Measurements from ENCODE around the gene OSBPL2.

Gene OSBPL2

DNA sequence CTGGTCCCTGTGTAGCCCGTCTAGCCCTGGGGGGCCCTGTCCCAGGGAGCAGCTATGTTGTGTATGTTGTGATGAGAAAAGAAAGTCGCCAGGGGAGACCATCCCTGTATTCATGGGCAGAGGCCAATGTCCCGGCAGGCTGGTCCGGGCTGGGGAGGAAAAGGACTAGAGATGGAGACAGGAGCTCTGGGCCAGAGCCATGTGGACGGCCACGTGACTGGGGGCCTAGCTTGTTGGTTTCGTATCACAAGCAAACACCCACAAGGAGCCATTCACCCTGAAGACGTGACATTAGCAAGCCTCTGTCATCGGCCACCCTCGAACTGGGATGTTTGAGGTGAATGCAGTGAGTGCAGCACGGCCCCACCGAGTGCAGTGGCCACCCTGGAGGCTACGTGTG, 15.3 kb upstream of the OSBPL2 start:
- DNase-seq: no peak

DNA sequence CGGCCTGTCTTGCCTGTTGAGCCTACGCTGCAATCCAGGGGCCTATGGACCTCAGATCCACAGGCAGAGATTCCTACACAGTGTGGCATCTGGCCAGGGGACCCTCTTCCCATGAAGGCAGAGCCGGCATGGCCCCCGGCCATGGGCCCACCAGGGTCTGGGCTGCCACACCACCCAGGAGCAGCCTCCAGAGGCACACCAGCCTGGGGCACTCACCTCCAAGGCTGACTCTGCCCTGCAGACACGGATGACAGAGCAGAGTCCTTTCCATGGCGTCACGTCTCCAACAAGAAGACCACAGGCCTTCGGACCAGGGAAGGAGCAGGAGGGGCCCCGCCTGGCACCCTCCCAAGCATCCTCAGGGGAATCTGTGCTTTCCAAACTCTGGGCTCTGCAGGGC, 14.8 kb upstream of the OSBPL2 start:
- no peak for DNase-seq

GRCh38 chr20:62224113-62224855, 14.0 kb upstream of the OSBPL2 start:
- no peak for DNase-seq

- no peak for DNase-seq
Observed at GRCh38 chr20:62225026-62225425, 13.3 kb upstream of the OSBPL2 start.

DNA sequence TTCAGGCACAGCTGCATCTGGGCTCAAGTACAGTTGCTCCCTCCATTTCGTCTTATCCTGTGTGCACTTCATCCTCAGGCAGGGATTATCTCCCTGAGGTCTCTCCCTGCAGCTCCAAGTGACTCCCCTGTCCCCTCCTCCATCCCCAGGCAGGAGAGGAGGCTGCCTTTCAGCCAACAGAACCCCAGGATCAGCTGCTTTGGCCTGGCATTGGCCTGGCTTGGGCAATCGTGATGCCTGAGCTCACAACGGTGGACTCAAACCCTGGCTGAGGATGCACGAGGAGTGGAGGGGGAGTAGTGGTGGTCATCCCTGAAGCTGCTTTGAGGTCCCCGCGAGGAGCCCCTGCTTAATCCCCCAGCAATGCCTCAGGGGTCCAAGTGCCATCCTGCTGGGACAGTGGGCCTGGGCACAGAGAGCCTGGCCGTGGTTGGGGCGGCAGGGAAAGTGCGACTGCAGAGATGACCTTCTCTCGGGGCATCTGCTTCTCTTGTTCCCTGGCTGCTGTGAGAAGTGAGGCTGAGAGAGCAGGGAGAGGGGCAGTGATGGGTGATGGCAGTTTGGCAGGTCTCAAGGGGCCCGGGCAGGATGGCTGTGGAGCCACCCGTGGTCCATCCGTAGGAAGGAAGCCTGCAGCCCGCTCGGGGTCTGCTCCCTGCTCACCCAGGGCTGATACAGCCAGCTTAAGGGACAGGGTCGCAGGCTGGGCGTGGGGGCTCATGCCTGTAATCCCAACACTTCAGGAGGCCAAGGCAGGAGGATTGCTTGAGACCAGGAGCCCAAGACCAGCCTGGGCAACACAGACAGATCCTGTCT, 12.3 kb upstream of the OSBPL2 start:
- no peak for DNase-seq

DNA sequence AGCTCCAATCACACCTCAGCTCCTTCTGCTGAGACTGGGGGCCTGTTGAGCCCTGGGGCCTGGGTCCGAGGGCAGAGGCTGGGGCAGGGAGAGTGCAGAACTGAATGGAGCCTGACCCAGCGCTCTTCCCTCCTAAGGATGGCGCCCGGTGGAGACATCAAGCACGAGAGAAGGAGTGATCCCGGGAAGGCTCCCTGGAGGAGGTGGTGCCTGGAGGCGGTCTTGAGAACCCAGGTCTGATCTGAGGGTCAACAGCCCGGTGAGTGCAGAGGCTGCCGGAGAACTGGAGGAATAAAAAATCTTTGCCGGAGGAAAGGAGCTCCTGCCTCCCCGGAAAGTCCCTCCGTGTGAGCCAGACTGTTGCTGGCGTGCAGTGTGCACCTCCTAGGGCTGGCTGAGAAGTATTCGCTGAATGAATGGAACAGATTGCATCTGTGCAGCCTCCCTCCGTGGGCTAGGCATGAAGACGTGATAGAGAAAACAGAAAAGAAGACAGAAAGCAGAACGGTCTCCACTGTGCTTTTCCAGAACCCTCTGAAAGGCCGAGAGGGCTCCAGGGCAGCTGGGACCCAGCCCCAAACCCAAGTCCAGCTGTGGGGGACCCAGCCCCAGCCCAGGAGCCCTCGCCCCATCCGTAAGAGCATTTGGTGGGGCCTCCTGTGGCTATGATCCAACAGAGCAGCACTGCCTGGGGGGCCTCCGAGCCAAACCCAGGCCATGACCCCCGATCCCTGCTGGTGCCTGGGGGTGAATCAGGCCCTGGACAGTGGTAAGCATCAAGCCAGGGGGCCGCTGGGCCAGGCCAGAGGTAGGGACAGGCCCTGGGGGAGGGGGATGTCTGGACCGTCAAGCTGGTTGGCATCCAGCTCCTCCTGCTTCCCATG, 11.4 kb upstream of the OSBPL2 start:
- no peak for DNase-seq

DNA sequence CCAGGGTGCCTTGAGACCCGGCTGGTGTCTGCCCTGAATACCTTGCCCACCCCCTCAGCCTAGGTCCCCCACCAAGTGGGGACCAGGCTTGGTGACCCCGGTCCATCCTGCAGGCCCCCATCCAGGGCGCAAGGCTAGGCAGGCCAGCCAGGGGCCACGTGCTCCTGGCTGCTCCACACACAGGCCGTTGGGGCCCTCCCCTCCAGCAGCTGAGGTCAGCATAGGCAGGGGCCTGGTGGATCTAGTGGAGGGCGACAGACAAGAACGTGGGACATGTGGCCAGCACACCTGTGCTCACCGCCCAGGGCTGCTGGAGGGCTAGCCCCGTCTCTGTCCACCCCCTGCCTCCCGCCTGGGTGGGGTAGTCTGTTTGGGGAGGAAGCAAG, 10.7 kb upstream of the OSBPL2 start:
- DNase-seq: no peak

- no peak for DNase-seq
Observed at GRCh38 chr20:62227977-62228958, 10.1 kb upstream of the OSBPL2 start.

DNA sequence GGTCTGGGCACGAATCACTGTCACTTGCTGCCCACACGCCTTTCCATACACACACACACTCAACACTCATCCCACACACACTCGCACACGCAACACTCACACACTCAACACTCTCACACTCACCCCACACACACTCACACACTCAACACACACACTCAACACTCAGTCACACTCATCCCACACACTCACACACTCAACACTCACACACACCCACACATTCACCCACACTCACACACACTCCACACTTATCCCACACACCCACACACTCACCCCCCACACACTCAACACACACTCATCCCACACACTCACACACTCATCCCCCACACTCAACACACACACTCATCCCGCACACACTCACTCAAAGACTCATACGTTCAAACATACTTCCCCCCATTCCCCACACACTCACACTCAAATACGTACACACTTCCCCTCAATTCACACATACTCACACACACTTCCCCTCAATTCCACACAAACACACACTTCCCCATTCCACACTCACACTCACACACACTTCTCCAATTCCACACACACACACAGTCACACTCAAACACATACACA, 9.3 kb upstream of the OSBPL2 start:
- DNase-seq: no peak

DNA sequence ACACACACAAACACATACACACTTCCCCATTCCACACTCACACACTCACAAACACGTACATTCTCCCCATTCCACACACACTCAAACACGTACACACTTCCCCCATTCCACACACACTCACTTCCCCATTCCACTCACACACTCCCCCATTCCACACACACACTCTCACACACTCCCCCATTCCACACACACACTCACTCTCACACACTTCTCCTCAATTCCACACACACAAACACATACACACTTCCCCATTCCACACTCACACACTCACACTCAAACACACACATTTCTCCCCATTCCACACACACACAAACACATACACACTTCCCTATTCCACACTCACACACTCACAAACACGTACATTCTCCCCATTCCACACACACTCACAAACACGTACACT, 8.7 kb upstream of the OSBPL2 start:
- DNase-seq: no peak

DNA sequence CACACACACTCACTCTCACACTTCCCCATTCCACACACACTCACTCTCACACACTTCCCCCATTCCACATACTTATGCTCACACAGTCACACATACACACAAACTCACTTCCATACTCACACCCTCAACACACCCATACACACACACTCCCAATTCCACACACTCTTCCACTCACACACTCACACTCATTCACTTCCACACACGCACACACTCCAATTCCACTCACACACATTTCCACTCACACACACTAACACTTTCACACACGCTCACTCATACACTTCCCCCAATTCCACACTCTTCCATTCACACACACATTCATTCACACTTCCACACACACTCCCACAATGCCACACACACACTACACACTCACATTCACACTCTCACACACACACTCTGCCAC, 8.0 kb upstream of the OSBPL2 start:
- no peak for DNase-seq

DNA sequence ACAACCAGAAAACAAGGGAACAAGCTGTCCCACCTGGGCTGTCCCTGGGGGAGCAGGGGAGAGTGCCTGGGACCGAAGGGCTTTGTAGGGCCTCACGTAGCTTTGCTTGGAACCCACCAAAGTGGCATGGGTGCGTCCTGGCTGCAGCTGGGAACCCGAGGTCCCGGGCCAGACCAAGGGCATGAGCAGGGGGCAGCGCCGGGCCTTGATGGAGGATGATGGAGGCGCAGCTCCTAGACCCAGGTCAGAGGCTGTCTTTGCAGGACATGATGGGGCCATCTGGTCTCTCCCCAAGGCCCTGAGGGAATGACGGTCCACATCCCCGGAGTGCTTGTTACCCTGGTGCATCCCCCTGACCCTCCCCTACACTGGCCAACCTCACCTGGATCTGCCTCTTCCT, 7.6 kb upstream of the OSBPL2 start:
- no peak for DNase-seq

DNA sequence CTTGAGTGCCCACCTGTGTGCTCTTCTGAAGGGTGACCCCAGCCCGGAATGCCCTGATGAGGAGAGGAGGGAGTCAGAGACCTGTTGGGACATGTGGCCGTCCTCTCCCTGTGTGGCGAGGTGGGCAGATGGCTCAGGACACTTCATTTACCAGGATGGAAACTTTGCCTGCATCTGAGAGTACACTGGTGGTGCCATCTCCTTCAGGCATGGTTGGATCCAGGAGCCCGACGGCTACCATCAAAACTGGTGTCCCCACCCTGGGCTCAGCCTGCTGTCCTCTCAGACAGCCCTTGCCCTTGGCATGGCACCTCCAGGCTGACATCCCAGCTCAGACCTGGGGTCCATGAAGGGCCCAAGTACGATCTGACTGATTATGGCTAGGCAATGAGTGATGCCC, 7.0 kb upstream of the OSBPL2 start:
- no peak for DNase-seq

- no peak for DNase-seq
Observed at GRCh38 chr20:62232194-62232593, 6.1 kb upstream of the OSBPL2 start.

DNA sequence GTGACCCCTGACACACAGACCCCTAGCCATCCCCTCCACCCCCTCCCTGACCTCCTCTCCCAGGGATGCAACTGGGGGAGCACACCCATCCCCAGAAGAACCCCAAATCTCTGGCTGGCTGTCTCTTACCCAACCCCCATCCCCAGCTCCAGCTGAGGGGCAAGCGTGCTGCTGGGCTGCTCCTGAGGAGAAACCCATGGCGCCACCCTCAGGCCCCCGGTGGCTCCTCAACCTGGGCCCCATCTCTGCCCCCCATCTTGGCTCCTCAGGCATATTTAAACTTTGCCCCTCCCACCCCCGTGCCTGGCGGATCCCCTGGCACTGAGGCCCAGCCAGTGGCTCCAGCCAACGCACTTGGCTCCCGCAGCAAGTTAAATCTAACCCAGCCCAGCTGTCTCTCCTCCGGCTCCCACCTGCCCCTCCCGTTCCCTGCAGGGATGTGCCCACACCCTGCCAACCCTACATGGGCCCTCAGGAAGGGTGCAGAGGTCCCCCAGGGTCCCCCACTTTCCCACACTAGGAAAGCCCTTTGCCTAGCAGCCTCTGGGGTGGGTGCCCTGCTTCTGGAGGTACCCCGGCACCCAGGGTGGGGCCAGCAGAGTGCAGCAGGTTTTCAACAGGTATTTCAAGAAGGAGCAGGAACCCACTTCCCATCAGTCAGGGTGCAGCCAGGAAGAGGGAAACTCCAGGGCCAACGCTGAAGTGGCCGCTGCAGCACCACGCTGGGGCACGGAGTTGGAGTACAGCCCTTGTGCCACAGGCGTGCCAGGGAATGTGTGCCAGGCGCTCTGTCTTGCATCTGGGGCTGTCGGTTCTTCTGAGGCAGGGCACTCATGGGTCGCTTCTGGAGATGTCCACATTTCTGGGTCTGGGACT, 5.3 kb upstream of the OSBPL2 start:
- no peak for DNase-seq

DNA sequence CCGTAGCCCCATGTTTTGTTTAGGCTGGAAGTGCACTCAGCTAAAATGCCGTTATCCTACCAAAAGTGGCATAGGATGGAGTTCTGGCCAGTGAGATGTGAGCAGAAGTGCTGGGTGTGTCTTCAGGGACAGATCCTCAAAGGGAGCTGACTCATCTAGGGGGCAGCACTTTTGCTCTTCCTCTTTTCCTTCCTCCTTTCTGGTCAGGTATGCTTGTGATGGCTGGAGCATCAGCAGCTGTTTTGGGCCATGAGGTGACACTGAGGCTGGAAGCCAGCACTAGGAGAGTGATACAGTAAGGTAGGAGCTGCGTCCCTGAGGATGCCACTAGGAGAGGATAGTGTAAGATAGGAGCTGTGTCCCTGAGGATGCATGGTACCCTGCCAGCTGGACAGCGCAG, 4.6 kb upstream of the OSBPL2 start:
- DNase-seq: no peak

GRCh38 chr20:62234339-62234738, 4.0 kb upstream of the OSBPL2 start:
- DNase-seq: no peak

GRCh38 chr20:62235001-62235776, 3.1 kb upstream of the OSBPL2 start:
- DNase-seq: no peak

DNA sequence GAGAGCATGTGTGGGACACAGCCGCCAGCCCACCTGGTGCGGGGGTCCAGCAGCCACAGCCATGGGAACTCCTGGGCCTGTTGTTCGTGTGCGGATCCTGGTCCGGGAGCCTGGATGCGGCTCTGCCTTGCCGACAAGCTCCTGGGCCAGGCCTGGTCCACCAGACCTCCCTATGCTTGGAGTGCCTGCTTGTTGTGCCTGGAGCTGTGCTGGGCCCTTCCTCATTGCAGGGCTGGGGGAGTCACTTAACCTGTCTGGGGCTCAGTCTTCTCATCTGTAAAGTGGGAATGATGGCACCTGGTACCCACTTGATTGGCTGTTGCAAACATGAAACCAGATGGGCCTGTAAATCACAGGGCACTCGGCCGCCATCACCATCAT, 2.6 kb upstream of the OSBPL2 start:
- DNase-seq: no peak

- no peak for DNase-seq
Observed at GRCh38 chr20:62236200-62236599, 2.1 kb upstream of the OSBPL2 start.
